H1 (cell line): ENCODE results near the gene CFAP92. TPM values are rescaled to one million over a fixed set of nuclear protein-coding genes. Genes with fewer than 3 reads are reported as not detected.

Source experiments
- ASH2L ChIP-seq: fragments of 200-600, 300-600 bp; sonication (generic); IDR thresholded peaks from one replicate; pipeline ENCODE4 v1.7.1; 2017; ENCODE audit warnings: low read length
- CBX5 ChIP-seq: fragments of 300-800, 300-1000 bp; sonication (generic); IDR thresholded peaks from 2 replicates; pipeline ENCODE4 v1.7.1; 2016; ENCODE audit warnings: antibody characterized with exemption, low read length, low read depth
- HDAC6 ChIP-seq: IDR thresholded peaks from one replicate; pipeline ENCODE4 v1.7.1; 2012; ENCODE audit warnings: low read depth, mild to moderate bottlenecking, inconsistent platforms, low read length, moderate library complexity
- POLR2A ChIP-seq, 2 experiments: IDR thresholded peaks; 1 replicate in 1 of 2; 2 replicates in 1 of 2; pipeline ENCODE4 v1.6.1; 2011; ENCODE audit warnings: low read depth in 2 of 2, low read length in 2 of 2, mild to moderate bottlenecking in 2 of 2; ENCODE audit errors: control extremely low read depth in 1 of 2
- RFX5 ChIP-seq: IDR thresholded peaks from 2 replicates; pipeline ENCODE4 v1.6.1; 2011; ENCODE audit warnings: low read depth, low read length, improper control_type of control experiment, borderline replicate concordance
- RNF2 ChIP-seq: fragments of 200-900, 300-1000 bp; sonication (generic); IDR thresholded peaks from 2 replicates; pipeline ENCODE4 v1.7.1; 2016; ENCODE audit warnings: borderline replicate concordance, low read depth, mild to moderate bottlenecking, antibody characterized with exemption, low read length; ENCODE audit not compliant: poor library complexity, severe bottlenecking; ENCODE audit errors: missing control alignments
- SIX5 ChIP-seq: IDR thresholded peaks from 2 replicates; pipeline ENCODE4 v1.6.1; 2011; ENCODE audit warnings: mild to moderate bottlenecking, low read depth, low read length
- TAF7 ChIP-seq: optimal IDR thresholded peaks from 2 replicates; pipeline ENCODE3; 2011; ENCODE audit warnings: low read depth, mild to moderate bottlenecking, inconsistent platforms, low read length, moderate library complexity, borderline replicate concordance
- polyA plus RNA-seq, 7 experiments: library from polyadenylated mRNA; depleted of rRNA in 3 of 7; stranded (reverse) in 5 of 7; unstranded in 2 of 7; fragments of >200 nt in 5 of 7; fragments of 200-250 nt in 2 of 7; gene quantifications; 1 replicate in 5 of 7; 2 replicates in 1 of 7; 4 replicates in 1 of 7; pipeline versions ENCODE4 v1.2.1 to v1.2.3, GENCODE V29; 2011 to 2013; ENCODE audit warnings: missing spikeins in 2 of 7, mixed read lengths in 2 of 7
- total RNA-seq: library from RNA; stranded (reverse); fragmentation: NEBNext Ultra II Directional; extraction: Animal tissue kit (Norgen Biotek cat#: 25700); gene quantifications from 2 replicates; pipeline ENCODE4 v1.2.1, GENCODE V29; 2021
- TF ChIP-seq, protein P1 (sequence below): fragments of 300-600 bp; sonication (generic); IDR thresholded peaks from 2 replicates; pipeline ENCODE4 v1.7.1; 2012; ENCODE audit warnings: low read length, moderate library complexity, mild to moderate bottlenecking, inconsistent platforms; ENCODE audit not compliant: insufficient replicate concordance
- TF ChIP-seq, protein P2 (sequence below): IDR thresholded peaks from 2 replicates; pipeline ENCODE4 v1.6.1; 2012; ENCODE audit warnings: inconsistent platforms

Gene CFAP92
- total and polyA plus RNA-seq, 2 of the 8 experiments (the other 6 are each of a cell fraction or from before 2014, with no cell fraction given): 0.77 to 2.0 TPM

DNA sequence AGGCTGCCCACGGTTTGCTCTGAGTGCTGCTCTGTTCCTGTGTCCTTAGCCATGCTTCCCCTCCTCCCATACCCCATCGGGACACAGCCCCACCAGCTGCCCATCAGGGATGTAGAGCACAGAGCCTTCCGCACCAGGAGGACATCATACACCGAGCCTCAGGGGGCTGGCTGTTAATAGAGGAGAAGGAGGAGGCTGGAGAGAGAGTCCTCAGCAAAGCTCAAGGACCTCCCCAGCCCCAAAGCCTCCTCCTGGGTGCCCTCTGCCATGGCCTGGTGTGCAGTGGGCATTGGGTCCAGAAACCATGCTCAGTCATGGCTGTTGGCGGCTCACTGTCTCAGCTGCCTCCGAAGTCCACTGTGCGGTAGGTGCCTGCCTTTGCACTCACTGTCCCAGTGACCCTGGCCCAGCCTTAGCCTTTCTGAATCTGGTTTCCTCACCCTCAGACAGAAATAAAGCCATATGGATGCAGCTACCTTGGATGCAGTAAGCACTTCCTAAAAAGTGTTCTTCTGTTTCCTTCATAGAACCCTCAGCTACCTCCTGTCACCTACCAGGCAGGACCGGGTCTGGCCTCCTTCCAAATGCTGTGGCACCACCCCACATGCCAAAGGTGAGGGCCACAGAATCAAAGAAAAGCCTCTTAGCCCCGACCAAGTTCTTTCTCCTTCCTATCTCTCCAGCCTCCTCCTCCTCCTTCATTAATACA is 60.5 kb downstream of the CFAP92 start (continued):
- TF ChIP-seq, protein P1, sequence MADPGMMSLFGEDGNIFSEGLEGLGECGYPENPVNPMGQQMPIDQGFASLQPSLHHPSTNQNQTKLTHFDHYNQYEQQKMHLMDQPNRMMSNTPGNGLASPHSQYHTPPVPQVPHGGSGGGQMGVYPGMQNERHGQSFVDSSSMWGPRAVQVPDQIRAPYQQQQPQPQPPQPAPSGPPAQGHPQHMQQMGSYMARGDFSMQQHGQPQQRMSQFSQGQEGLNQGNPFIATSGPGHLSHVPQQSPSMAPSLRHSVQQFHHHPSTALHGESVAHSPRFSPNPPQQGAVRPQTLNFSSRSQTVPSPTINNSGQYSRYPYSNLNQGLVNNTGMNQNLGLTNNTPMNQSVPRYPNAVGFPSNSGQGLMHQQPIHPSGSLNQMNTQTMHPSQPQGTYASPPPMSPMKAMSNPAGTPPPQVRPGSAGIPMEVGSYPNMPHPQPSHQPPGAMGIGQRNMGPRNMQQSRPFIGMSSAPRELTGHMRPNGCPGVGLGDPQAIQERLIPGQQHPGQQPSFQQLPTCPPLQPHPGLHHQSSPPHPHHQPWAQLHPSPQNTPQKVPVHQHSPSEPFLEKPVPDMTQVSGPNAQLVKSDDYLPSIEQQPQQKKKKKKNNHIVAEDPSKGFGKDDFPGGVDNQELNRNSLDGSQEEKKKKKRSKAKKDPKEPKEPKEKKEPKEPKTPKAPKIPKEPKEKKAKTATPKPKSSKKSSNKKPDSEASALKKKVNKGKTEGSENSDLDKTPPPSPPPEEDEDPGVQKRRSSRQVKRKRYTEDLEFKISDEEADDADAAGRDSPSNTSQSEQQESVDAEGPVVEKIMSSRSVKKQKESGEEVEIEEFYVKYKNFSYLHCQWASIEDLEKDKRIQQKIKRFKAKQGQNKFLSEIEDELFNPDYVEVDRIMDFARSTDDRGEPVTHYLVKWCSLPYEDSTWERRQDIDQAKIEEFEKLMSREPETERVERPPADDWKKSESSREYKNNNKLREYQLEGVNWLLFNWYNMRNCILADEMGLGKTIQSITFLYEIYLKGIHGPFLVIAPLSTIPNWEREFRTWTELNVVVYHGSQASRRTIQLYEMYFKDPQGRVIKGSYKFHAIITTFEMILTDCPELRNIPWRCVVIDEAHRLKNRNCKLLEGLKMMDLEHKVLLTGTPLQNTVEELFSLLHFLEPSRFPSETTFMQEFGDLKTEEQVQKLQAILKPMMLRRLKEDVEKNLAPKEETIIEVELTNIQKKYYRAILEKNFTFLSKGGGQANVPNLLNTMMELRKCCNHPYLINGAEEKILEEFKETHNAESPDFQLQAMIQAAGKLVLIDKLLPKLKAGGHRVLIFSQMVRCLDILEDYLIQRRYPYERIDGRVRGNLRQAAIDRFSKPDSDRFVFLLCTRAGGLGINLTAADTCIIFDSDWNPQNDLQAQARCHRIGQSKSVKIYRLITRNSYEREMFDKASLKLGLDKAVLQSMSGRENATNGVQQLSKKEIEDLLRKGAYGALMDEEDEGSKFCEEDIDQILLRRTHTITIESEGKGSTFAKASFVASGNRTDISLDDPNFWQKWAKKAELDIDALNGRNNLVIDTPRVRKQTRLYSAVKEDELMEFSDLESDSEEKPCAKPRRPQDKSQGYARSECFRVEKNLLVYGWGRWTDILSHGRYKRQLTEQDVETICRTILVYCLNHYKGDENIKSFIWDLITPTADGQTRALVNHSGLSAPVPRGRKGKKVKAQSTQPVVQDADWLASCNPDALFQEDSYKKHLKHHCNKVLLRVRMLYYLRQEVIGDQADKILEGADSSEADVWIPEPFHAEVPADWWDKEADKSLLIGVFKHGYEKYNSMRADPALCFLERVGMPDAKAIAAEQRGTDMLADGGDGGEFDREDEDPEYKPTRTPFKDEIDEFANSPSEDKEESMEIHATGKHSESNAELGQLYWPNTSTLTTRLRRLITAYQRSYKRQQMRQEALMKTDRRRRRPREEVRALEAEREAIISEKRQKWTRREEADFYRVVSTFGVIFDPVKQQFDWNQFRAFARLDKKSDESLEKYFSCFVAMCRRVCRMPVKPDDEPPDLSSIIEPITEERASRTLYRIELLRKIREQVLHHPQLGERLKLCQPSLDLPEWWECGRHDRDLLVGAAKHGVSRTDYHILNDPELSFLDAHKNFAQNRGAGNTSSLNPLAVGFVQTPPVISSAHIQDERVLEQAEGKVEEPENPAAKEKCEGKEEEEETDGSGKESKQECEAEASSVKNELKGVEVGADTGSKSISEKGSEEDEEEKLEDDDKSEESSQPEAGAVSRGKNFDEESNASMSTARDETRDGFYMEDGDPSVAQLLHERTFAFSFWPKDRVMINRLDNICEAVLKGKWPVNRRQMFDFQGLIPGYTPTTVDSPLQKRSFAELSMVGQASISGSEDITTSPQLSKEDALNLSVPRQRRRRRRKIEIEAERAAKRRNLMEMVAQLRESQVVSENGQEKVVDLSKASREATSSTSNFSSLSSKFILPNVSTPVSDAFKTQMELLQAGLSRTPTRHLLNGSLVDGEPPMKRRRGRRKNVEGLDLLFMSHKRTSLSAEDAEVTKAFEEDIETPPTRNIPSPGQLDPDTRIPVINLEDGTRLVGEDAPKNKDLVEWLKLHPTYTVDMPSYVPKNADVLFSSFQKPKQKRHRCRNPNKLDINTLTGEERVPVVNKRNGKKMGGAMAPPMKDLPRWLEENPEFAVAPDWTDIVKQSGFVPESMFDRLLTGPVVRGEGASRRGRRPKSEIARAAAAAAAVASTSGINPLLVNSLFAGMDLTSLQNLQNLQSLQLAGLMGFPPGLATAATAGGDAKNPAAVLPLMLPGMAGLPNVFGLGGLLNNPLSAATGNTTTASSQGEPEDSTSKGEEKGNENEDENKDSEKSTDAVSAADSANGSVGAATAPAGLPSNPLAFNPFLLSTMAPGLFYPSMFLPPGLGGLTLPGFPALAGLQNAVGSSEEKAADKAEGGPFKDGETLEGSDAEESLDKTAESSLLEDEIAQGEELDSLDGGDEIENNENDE: no peak
- no peak for TF ChIP-seq CBX5
- TF ChIP-seq POLR2A (IDR thresholded peaks at IDR 0.05; ENCODE audit: control extremely low read depth in 1 of 2, low read depth in 2 of 2, low read length in 2 of 2): no peak
- TF ChIP-seq, protein P2, sequence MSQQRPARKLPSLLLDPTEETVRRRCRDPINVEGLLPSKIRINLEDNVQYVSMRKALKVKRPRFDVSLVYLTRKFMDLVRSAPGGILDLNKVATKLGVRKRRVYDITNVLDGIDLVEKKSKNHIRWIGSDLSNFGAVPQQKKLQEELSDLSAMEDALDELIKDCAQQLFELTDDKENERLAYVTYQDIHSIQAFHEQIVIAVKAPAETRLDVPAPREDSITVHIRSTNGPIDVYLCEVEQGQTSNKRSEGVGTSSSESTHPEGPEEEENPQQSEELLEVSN: no peak
- TF ChIP-seq SIX5: no peak
- no peak for TF ChIP-seq ASH2L
- no peak for TF ChIP-seq HDAC6
- TF ChIP-seq RNF2: no peak
- no peak for TF ChIP-seq RFX5
- no peak for TF ChIP-seq TAF7
